SK-N-SH (cell line): ENCODE measurements around the gene SNCG. TPM values are rescaled to one million over a fixed set of nuclear protein-coding genes. Genes with fewer than 3 reads are reported as not detected.

Source experiments
- CTCF ChIA-PET: fragments of 300-600, 350-600 bp; formaldehyde crosslinking; extraction: SDS; loops from one replicate; lab custom pipeline; 2021; lab: Yijun Ruan, JAX
- POLR2A ChIA-PET: fragments of 350-600 bp; sonication (Branson Sonifier 250); formaldehyde crosslinking; extraction: SDS; loops from one replicate; lab custom pipeline; 2020; ENCODE audit warnings: antibody characterized with exemption, inconsistent platforms; lab: Yijun Ruan, JAX
- DNase-seq: peaks from one replicate; pipeline ENCODE4 v3.0.0; 2012
- H2AFZ ChIP-seq: fragments of 200-600 bp; sonication (generic); 2 replicates; pipeline ENCODE4 v1.8.1; 2016; ENCODE audit warnings: antibody characterized with exemption, mild to moderate bottlenecking, low read depth
- H3F3A ChIP-seq: fragments of 200-600 bp; sonication (generic); replicated peaks from 2 replicates; pipeline ENCODE3; 2016; ENCODE audit warnings: antibody characterized with exemption, mild to moderate bottlenecking; ENCODE audit not compliant: insufficient read depth
- H3K27ac ChIP-seq, 2 experiments: fragments of 200-500 bp in 1 of 2; fragments of 200-600 bp in 1 of 2; sonication (Bioruptor generic) in 1 of 2; sonication (generic), shearing (Covaris generic) in 1 of 2; 2 replicates each; pipeline versions ENCODE4 v1.5.1 to v1.6.1; 2014 to 2016; ENCODE audit warnings: low read depth in 2 of 2, inconsistent platforms in 1 of 2, low read length in 1 of 2, mild to moderate bottlenecking in 1 of 2, mixed read lengths in 1 of 2
- H3K27me3 ChIP-seq: fragments of 200-600 bp; sonication (generic), shearing (Covaris generic); 2 replicates; pipeline ENCODE4 v1.6.1; 2016; ENCODE audit warnings: mixed run types; ENCODE audit not compliant: insufficient read depth
- H3K36me3 ChIP-seq, 2 experiments: fragments of 200-500 bp in 1 of 2; fragments of 200-600 bp in 1 of 2; sonication (Bioruptor generic) in 1 of 2; sonication (generic) in 1 of 2; replicated peaks in 1 of 2; 2 replicates each; pipeline versions ENCODE3 to v1.5.1; 2014 to 2016; ENCODE audit warnings: low read length in 1 of 2, mild to moderate bottlenecking in 1 of 2; ENCODE audit not compliant: insufficient read depth in 2 of 2, control insufficient read depth in 1 of 2
- H3K4me1 ChIP-seq, 2 experiments: fragments of 200-500 bp in 1 of 2; fragments of 200-600 bp in 1 of 2; sonication (Bioruptor generic) in 1 of 2; sonication (generic), shearing (Covaris generic) in 1 of 2; 2 replicates each; pipeline versions ENCODE4 v1.5.1 to v1.6.1; 2014 to 2016; ENCODE audit warnings: low read depth in 1 of 2, low read length in 1 of 2, mixed run types in 1 of 2; ENCODE audit not compliant: insufficient read depth in 2 of 2, control insufficient read depth in 1 of 2
- H3K4me2 ChIP-seq: fragments of 200-600 bp; sonication (generic), shearing (Covaris generic); 2 replicates; pipeline ENCODE4 v1.6.1; 2017; ENCODE audit warnings: mixed run types
- H3K4me3 ChIP-seq, 2 experiments: fragments of 200-500 bp in 1 of 2; fragments of 200-600 bp in 1 of 2; sonication (Bioruptor generic) in 1 of 2; sonication (generic), shearing (Covaris generic) in 1 of 2; 2 replicates each; pipeline versions ENCODE4 v1.5.1 to v1.8.1; 2014 to 2016; ENCODE audit warnings: low read depth in 2 of 2, inconsistent platforms in 1 of 2, low read length in 1 of 2, mild to moderate bottlenecking in 1 of 2, mixed read lengths in 1 of 2, moderate library complexity in 1 of 2
- H3K79me2 ChIP-seq: fragments of 200-600 bp; sonication (generic); 2 replicates; pipeline ENCODE4 v1.8.1; 2017; ENCODE audit warnings: mild to moderate bottlenecking; ENCODE audit not compliant: insufficient read depth
- H3K9ac ChIP-seq: fragments of 200-600 bp; sonication (generic); 2 replicates; pipeline ENCODE4 v1.6.1; 2017; ENCODE audit warnings: mixed run types
- H3K9me2 ChIP-seq: fragments of 200-600 bp; sonication (generic); 2 replicates; pipeline ENCODE4 v1.6.1; 2017; ENCODE audit warnings: mixed run types
- H3K9me3 ChIP-seq: fragments of 200-600 bp; sonication (generic); 2 replicates; pipeline ENCODE4 v1.6.1; 2017; ENCODE audit warnings: mixed run types, mild to moderate bottlenecking, moderate library complexity
- H4K20me1 ChIP-seq: fragments of 200-600 bp; sonication (generic); 2 replicates; pipeline ENCODE4 v1.6.1; 2017; ENCODE audit warnings: mild to moderate bottlenecking, mixed run types; ENCODE audit not compliant: insufficient read depth
- CHD2 ChIP-seq: fragments of 150-350 bp; IDR thresholded peaks from 2 replicates; pipeline ENCODE4 v1.6.1; 2018; ENCODE audit warnings: low read length; ENCODE audit not compliant: partially characterized antibody
- FOSL2 ChIP-seq: IDR thresholded peaks from 2 replicates; pipeline ENCODE4 v1.4.0; 2012; ENCODE audit warnings: low read depth, mild to moderate bottlenecking, moderate library complexity, borderline replicate concordance
- FOXJ3 ChIP-seq: sonication (generic); formaldehyde crosslinking; IDR thresholded peaks from 2 replicates; pipeline ENCODE4 v1.5.1; 2020; ENCODE audit warnings: mild to moderate bottlenecking, missing genetic modification reagents
- FOXM1 ChIP-seq: IDR thresholded peaks from 2 replicates; pipeline ENCODE4 v1.4.0; 2012; ENCODE audit warnings: low read depth, mild to moderate bottlenecking
- GATA2 ChIP-seq: sonication (generic); formaldehyde crosslinking; IDR thresholded peaks from 2 replicates; pipeline ENCODE4 v1.5.0; 2020; ENCODE audit warnings: mild to moderate bottlenecking, missing genetic modification reagents
- JUND ChIP-seq: IDR thresholded peaks from 2 replicates; pipeline ENCODE4 v1.4.0; 2012
- MEF2A ChIP-seq: IDR thresholded peaks from 2 replicates; pipeline ENCODE4 v1.4.0; 2012; ENCODE audit warnings: low read depth, borderline replicate concordance
- NFIC ChIP-seq: IDR thresholded peaks from 2 replicates; pipeline ENCODE4 v1.4.0; 2012; ENCODE audit warnings: borderline replicate concordance
- NRF1 ChIP-seq: IDR thresholded peaks from 2 replicates; pipeline ENCODE4 v1.6.1; 2012; ENCODE audit warnings: low read depth, mild to moderate bottlenecking, low read length
- RCOR1 ChIP-seq: fragments of 150-350 bp; IDR thresholded peaks from 2 replicates; pipeline ENCODE4 v1.6.1; 2017; ENCODE audit warnings: antibody characterized with exemption, low read length
- RFX5 ChIP-seq: IDR thresholded peaks from 2 replicates; pipeline ENCODE4 v1.6.1; 2012; ENCODE audit warnings: mild to moderate bottlenecking, improper control_type of control experiment, low read length
- SIN3A ChIP-seq: IDR thresholded peaks from 2 replicates; pipeline ENCODE4 v1.6.1; 2012; ENCODE audit warnings: low read depth, mild to moderate bottlenecking, low read length, moderate library complexity, borderline replicate concordance
- SMC3 ChIP-seq: IDR thresholded peaks from 2 replicates; pipeline ENCODE4 v1.6.1; 2012; ENCODE audit warnings: low read depth, low read length, improper control_type of control experiment
- TAF1 ChIP-seq: IDR thresholded peaks from 2 replicates; pipeline ENCODE4 v1.6.1; 2012; ENCODE audit warnings: low read depth, mild to moderate bottlenecking, low read length, moderate library complexity, borderline replicate concordance
- WGBS: methylation state at CpG from one replicate; pipeline ENCODE4 v1.1.6; 2017; ENCODE audit warnings: low lambda C conversion rate; 5-methylcytosine and 5-hydroxymethylcytosine counted together
- polyA plus RNA-seq, 3 experiments: library from polyadenylated mRNA; depleted of rRNA; stranded (reverse); fragments of >200 nt; gene quantifications; 2 replicates each; pipeline ENCODE4 v1.2.3, GENCODE V29; 2012
- TF ChIP-seq, protein P1 (sequence below): fragments of 150-350 bp; IDR thresholded peaks from 2 replicates; pipeline ENCODE4 v1.6.1; 2016; ENCODE audit warnings: mild to moderate bottlenecking, low read depth, low read length
- TF ChIP-seq, protein P2 (sequence below): IDR thresholded peaks from 2 replicates; pipeline ENCODE4 v1.4.0; 2012; ENCODE audit warnings: low read depth, borderline replicate concordance
- TF ChIP-seq, protein P3 (sequence below): IDR thresholded peaks from 2 replicates; pipeline ENCODE4; 2012
- TF ChIP-seq, protein P4 (sequence below): IDR thresholded peaks from 2 replicates; pipeline ENCODE4 v1.4.0; 2012; ENCODE audit warnings: low read depth
- TF ChIP-seq, protein P5 (sequence below): IDR thresholded peaks from 2 replicates; pipeline ENCODE4 v1.6.1; 2012; ENCODE audit warnings: mild to moderate bottlenecking, low read depth, low read length, moderate library complexity

The SNCG gene
- polyA plus RNA-seq, 1 of the 3 experiments (the other 2 are of a cell fraction) = 4.3 TPM

DNA sequence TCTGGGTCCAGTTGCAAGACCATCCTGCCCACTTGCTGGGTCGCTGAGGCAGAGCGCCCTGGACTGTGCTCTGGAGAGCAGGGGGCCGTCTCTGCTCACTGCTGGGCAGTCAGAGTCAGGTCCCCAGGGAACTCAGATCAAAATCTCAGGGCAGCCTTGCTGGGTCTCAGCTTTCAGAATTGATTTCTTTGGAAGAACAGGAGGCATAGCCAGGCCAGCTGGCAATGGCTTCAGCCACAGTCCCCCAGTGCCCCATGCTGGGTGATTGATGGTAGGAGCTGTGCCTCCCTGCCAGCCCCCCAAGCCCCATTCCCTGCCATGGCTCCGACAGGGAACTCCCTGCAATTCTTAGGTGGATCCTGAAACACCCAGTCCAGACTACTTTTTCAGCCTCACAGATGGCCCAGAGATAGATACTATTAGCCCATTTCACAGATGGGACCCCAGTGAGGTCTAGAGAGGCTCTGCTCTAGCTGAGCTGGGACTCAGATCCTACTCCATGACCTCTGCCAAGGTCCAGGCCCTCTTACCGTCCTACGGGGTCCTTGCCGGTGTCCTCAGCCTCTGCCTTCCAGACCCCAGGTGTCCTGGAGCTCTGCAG is 1.5 kb upstream of the SNCG start:
- Histone ChIP-seq H3K36me3 (no peaks in the 10 kb centered on the region), H3K27me3 (no peaks in the 10 kb centered on the region), H3F3A (no peaks in the 10 kb centered on the region), H3K9me2 (no peaks in the 10 kb centered on the region), H3K4me3 (no peak overlapping the region), H3K27ac (no peak overlapping the region), H3K79me2 (no peaks in the 10 kb centered on the region), H3K9ac (no peak overlapping the region), H3K4me1 (peaks cover 6 to 11% of the 10 kb centered on the region in 2 experiments; a peak in 2 of 4 replicates), H3K9me3 (no peaks in the 10 kb centered on the region), H4K20me1 (no peaks in the 10 kb centered on the region), H2AFZ (no peak overlapping the region), H3K4me2 (no peak overlapping the region)
- CTCF ChIA-PET = interaction anchor here (1.5 to 2.6 kb wide), 3 partner anchors 10 to 18 kb away, joined by 6 to 9 read pairs (median 7); no protein-coding TSS in a partner anchor
- TF ChIP-seq FOXJ3 (CRISPR knock-in tag) (no peak), CHD2 (no peak), SIN3A (no peak), TAF1 (no peak), SMC3 (no peak), RCOR1 (no peak)
- TF ChIP-seq, protein P1, sequence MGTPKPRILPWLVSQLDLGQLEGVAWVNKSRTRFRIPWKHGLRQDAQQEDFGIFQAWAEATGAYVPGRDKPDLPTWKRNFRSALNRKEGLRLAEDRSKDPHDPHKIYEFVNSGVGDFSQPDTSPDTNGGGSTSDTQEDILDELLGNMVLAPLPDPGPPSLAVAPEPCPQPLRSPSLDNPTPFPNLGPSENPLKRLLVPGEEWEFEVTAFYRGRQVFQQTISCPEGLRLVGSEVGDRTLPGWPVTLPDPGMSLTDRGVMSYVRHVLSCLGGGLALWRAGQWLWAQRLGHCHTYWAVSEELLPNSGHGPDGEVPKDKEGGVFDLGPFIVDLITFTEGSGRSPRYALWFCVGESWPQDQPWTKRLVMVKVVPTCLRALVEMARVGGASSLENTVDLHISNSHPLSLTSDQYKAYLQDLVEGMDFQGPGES = no peak
- TF ChIP-seq, protein P2, sequence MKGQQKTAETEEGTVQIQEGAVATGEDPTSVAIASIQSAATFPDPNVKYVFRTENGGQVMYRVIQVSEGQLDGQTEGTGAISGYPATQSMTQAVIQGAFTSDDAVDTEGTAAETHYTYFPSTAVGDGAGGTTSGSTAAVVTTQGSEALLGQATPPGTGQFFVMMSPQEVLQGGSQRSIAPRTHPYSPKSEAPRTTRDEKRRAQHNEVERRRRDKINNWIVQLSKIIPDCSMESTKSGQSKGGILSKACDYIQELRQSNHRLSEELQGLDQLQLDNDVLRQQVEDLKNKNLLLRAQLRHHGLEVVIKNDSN = no peak
- POLR2A ChIA-PET = no interaction called here
- WGBS = 100% methylated on average over 1 of the region's 7 CpGs
- DNase-seq = peak; percentile 60

DNA sequence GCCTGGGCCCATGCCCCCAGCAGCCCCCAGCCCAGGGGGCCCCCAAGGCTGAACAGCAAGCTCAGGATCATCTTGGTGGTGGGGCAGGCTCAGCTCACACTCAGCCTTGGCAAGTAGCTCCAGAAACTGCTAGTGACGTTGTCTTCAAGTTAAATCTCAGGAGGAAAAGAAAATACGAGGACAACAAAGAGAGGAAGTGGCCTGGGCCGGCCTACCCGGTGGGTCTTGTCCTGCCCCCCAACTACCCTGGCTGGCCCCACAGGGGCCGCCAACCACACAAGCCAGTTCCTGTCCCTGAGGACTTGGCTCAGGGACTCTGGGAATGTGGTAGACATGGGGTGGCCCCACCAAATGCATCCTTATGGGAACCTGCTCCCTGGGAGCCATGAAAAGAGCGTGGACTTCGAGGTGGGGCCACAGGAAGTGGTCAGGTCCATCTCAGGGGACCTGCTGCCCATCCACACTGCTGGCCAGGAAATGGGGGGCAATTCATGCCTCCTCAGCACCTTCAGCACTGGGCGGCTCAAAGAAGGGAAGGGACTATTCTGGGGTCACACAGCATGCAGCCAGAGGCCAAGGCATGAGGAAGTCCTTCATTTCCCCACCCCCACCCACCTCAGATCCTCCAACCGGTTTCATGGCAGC is 806 bp upstream of the SNCG start, which contains the start of gene MMRN2:
MMRN2 (minus strand) TSS at position 145 of the 645 bp plus-strand sequence; CDS start at position 71, 74 bp downstream.
- whole genome bisulfite sequencing = 97% methylated on average over 4 of the region's 9 CpGs
- no peak within 1 kb of the TSS for H3K4me2 ChIP-seq
- no peak within 1 kb of the TSS for H2AFZ ChIP-seq
- H3K27ac ChIP-seq = no peak within 1 kb of the TSS
- H3K79me2 ChIP-seq = no peaks in the 10 kb centered on the region
- H3K9ac ChIP-seq = no peak within 1 kb of the TSS
- H3K27me3 ChIP-seq = no peaks in the 10 kb centered on the region
- H3K4me3 ChIP-seq = no peak within 1 kb of the TSS
- peaks cover 6 to 11% of the 10 kb centered on the region in 2 experiments; a peak in 2 of 4 replicates for H3K4me1 ChIP-seq
- no peaks in the 10 kb centered on the region for H3K9me2 ChIP-seq
- ChIA-PET POLR2A (no interaction called here), CTCF (interaction anchor here (1.5 kb wide), 2 partner anchors 12 to 19 kb away, joined by 5 to 6 read pairs; no protein-coding TSS in a partner anchor)
- no peaks in the 10 kb centered on the region for H4K20me1 ChIP-seq
- no peaks in the 10 kb centered on the region for H3F3A ChIP-seq
- TF ChIP-seq FOXM1 (no peak), GATA2 (CRISPR knock-in tag) (no peak), NFIC (no peak), RFX5 (no peak), TAF1 (no peak), RCOR1 (no peak), SMC3 (no peak), FOSL2 (no peak), JUND (no peak), MEF2A (no peak), NRF1 (no peak), FOXJ3 (CRISPR knock-in tag) (no peak)
- TF ChIP-seq, protein P3, sequence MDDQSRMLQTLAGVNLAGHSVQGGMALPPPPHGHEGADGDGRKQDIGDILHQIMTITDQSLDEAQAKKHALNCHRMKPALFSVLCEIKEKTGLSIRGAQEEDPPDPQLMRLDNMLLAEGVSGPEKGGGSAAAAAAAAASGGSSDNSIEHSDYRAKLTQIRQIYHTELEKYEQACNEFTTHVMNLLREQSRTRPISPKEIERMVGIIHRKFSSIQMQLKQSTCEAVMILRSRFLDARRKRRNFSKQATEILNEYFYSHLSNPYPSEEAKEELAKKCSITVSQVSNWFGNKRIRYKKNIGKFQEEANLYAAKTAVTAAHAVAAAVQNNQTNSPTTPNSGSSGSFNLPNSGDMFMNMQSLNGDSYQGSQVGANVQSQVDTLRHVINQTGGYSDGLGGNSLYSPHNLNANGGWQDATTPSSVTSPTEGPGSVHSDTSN = no peak
- TF ChIP-seq, protein P4, sequence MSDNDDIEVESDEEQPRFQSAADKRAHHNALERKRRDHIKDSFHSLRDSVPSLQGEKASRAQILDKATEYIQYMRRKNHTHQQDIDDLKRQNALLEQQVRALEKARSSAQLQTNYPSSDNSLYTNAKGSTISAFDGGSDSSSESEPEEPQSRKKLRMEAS = no peak
- TF ChIP-seq, protein P5, sequence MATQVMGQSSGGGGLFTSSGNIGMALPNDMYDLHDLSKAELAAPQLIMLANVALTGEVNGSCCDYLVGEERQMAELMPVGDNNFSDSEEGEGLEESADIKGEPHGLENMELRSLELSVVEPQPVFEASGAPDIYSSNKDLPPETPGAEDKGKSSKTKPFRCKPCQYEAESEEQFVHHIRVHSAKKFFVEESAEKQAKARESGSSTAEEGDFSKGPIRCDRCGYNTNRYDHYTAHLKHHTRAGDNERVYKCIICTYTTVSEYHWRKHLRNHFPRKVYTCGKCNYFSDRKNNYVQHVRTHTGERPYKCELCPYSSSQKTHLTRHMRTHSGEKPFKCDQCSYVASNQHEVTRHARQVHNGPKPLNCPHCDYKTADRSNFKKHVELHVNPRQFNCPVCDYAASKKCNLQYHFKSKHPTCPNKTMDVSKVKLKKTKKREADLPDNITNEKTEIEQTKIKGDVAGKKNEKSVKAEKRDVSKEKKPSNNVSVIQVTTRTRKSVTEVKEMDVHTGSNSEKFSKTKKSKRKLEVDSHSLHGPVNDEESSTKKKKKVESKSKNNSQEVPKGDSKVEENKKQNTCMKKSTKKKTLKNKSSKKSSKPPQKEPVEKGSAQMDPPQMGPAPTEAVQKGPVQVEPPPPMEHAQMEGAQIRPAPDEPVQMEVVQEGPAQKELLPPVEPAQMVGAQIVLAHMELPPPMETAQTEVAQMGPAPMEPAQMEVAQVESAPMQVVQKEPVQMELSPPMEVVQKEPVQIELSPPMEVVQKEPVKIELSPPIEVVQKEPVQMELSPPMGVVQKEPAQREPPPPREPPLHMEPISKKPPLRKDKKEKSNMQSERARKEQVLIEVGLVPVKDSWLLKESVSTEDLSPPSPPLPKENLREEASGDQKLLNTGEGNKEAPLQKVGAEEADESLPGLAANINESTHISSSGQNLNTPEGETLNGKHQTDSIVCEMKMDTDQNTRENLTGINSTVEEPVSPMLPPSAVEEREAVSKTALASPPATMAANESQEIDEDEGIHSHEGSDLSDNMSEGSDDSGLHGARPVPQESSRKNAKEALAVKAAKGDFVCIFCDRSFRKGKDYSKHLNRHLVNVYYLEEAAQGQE = no peak
- H3K36me3 ChIP-seq = no peaks in the 10 kb centered on the region
- H3K9me3 ChIP-seq = no peaks in the 10 kb centered on the region
- no peak for DNase-seq
